GM21447 (cell line): ENCODE results near the gene MAPKAP1.

ENCODE experiments used
- ATAC-seq: cut with Tn5 transposase; IDR thresholded peaks from one replicate; pipeline ENCODE4 v1.9.1; 2021; ENCODE audit not compliant: unreplicated experiment

The MAPKAP1 gene

GRCh38 chr9:125517577-125517976 lies 189.4 kb downstream of the MAPKAP1 start:
- no peak for ATAC-seq

GRCh38 chr9:125515983-125516940 lies 190.7 kb downstream of the MAPKAP1 start:
- no peak for ATAC-seq

GRCh38 chr9:125515281-125515680 lies 191.7 kb downstream of the MAPKAP1 start:
- no peak for ATAC-seq

- ATAC-seq, result no peak
Measured at GRCh38 chr9:125514468-125514867, 192.5 kb downstream of the MAPKAP1 start.

- ATAC-seq, result peak; percentile 95
Measured at GRCh38 chr9:125513668-125514413, 193.2 kb downstream of the MAPKAP1 start.

- ATAC-seq, result no peak
Measured at GRCh38 chr9:125513303-125513667, 193.7 kb downstream of the MAPKAP1 start.

- ATAC-seq, result no peak
Measured at GRCh38 chr9:125511789-125512660, 195.0 kb downstream of the MAPKAP1 start.

GRCh38 chr9:125510980-125511379 lies 196.0 kb downstream of the MAPKAP1 start:
- ATAC-seq, result no peak

GRCh38 chr9:125509476-125509875 lies 197.5 kb downstream of the MAPKAP1 start:
- ATAC-seq, result no peak

GRCh38 chr9:125508249-125508648 lies 198.8 kb downstream of the MAPKAP1 start:
- no peak for ATAC-seq

- no peak for ATAC-seq
Measured at GRCh38 chr9:125507226-125507625, 199.8 kb downstream of the MAPKAP1 start.

- ATAC-seq, result no peak
Measured at GRCh38 chr9:125505988-125506438, 201.0 kb downstream of the MAPKAP1 start.

GRCh38 chr9:125504616-125505015 lies 202.4 kb downstream of the MAPKAP1 start:
- ATAC-seq, result no peak

- ATAC-seq, result no peak
Measured at GRCh38 chr9:125497906-125498305, 209.1 kb downstream of the MAPKAP1 start.

- ATAC-seq, result no peak
Measured at GRCh38 chr9:125497478-125497877, 209.5 kb downstream of the MAPKAP1 start.

GRCh38 chr9:125496313-125496834 lies 210.6 kb downstream of the MAPKAP1 start:
- ATAC-seq, result no peak

- ATAC-seq, result peak; percentile 76
Measured at GRCh38 chr9:125495172-125496119, 211.6 kb downstream of the MAPKAP1 start.

GRCh38 chr9:125494653-125494915 lies 212.4 kb downstream of the MAPKAP1 start:
- no peak for ATAC-seq

- no peak for ATAC-seq
Measured at GRCh38 chr9:125493881-125494652, 212.9 kb downstream of the MAPKAP1 start.
